Panc1 (cell line): ENCODE measurements around the gene SLC19A3.

Source experiments
- POLR2AphosphoS5 ChIP-seq: IDR thresholded peaks from 2 replicates; pipeline ENCODE4 v1.6.1; 2012; ENCODE audit warnings: mild to moderate bottlenecking, low read depth, low read length, moderate library complexity
- SIN3A ChIP-seq: IDR thresholded peaks from 2 replicates; pipeline ENCODE4 v1.6.1; 2012; ENCODE audit warnings: low read depth, mild to moderate bottlenecking, low read length, moderate library complexity, borderline replicate concordance; ENCODE audit not compliant: insufficient read depth
- TCF7L2 ChIP-seq: IDR thresholded peaks from 2 replicates; pipeline ENCODE4 v1.6.1; 2011; ENCODE audit warnings: mild to moderate bottlenecking, low read depth, low read length, inconsistent platforms
- TF ChIP-seq, protein P1 (sequence below): fragments of 450-650 bp; IDR thresholded peaks from 2 replicates; pipeline ENCODE4 v1.5.1; 2017; ENCODE audit warnings: mild to moderate bottlenecking
- TF ChIP-seq, protein P2 (sequence below), 2 experiments: IDR thresholded peaks; 2 replicates each; pipeline ENCODE4 v1.6.1; 2011 to 2012; ENCODE audit warnings: low read depth in 2 of 2, control low read depth in 1 of 2, low read length in 1 of 2, mild to moderate bottlenecking in 1 of 2, moderate library complexity in 1 of 2; ENCODE audit not compliant: insufficient read depth in 1 of 2

GRCh38 chr2:227661025-227661649 is 56.7 kb downstream of the SLC19A3 start:
- TF ChIP-seq, protein P1, sequence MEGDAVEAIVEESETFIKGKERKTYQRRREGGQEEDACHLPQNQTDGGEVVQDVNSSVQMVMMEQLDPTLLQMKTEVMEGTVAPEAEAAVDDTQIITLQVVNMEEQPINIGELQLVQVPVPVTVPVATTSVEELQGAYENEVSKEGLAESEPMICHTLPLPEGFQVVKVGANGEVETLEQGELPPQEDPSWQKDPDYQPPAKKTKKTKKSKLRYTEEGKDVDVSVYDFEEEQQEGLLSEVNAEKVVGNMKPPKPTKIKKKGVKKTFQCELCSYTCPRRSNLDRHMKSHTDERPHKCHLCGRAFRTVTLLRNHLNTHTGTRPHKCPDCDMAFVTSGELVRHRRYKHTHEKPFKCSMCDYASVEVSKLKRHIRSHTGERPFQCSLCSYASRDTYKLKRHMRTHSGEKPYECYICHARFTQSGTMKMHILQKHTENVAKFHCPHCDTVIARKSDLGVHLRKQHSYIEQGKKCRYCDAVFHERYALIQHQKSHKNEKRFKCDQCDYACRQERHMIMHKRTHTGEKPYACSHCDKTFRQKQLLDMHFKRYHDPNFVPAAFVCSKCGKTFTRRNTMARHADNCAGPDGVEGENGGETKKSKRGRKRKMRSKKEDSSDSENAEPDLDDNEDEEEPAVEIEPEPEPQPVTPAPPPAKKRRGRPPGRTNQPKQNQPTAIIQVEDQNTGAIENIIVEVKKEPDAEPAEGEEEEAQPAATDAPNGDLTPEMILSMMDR, result no peak
- TF ChIP-seq TCF7L2 (no peak), SIN3A (no peak), POLR2AphosphoS5 (no peak)
- TF ChIP-seq, protein P2, sequence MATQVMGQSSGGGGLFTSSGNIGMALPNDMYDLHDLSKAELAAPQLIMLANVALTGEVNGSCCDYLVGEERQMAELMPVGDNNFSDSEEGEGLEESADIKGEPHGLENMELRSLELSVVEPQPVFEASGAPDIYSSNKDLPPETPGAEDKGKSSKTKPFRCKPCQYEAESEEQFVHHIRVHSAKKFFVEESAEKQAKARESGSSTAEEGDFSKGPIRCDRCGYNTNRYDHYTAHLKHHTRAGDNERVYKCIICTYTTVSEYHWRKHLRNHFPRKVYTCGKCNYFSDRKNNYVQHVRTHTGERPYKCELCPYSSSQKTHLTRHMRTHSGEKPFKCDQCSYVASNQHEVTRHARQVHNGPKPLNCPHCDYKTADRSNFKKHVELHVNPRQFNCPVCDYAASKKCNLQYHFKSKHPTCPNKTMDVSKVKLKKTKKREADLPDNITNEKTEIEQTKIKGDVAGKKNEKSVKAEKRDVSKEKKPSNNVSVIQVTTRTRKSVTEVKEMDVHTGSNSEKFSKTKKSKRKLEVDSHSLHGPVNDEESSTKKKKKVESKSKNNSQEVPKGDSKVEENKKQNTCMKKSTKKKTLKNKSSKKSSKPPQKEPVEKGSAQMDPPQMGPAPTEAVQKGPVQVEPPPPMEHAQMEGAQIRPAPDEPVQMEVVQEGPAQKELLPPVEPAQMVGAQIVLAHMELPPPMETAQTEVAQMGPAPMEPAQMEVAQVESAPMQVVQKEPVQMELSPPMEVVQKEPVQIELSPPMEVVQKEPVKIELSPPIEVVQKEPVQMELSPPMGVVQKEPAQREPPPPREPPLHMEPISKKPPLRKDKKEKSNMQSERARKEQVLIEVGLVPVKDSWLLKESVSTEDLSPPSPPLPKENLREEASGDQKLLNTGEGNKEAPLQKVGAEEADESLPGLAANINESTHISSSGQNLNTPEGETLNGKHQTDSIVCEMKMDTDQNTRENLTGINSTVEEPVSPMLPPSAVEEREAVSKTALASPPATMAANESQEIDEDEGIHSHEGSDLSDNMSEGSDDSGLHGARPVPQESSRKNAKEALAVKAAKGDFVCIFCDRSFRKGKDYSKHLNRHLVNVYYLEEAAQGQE (IDR thresholded peaks at IDR 0.05; ENCODE audit: insufficient read depth in 1 of 2, low read depth in 2 of 2, low read length in 1 of 2), result no peak
